ENCODE results near the gene CFDP1. TPM values are rescaled to one million over a fixed set of nuclear protein-coding genes. Genes with fewer than 3 reads are reported as not detected.
A peak's percentile ranks its signal among the peaks of the same experiment; 100 is the strongest.

The CFDP1 gene
- total and polyA plus RNA-seq, 2 of the 13 experiments (the other 11 are each of a cell fraction or from before 2014, with no cell fraction given) = 78.6 to 153 TPM

DNA sequence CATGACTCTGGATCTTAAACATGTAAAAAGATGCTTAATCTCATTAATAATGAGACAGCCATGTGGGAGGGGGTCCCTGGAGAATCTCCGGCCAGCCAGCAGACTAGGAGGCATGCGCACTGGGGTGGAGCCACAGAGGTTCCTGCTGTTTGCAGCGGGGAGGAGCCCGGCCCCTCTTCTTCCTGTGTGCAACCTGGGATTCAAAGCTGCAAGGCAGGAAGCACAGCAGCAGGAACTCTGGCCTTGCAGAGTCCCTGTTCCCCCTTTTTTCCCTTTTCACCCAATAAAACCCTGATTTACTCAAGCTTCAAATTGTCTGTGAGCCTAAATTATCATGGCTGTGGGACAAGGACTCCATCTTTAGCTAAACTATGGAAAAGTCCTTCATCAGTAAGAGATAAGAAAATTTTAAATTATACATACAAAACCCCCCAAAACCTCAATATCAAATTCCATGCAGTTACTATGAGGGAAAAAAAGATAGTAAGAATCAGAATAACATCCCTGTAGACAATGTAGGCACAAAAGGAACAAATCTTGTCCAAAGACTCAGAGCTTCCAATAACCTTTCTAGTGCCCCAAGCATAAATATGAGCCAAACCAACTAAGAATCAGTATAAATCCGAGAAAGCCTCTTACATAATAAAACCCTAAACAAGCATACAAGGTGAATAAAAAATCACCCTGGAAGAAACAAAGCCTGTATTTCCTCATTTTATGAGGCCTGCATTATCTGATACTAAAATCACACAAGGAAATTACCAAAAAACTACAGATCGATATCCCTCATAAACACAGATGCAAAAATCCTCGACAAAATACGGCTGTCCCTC is 12.1 kb downstream of the CFDP1 start (continued):
- TF ChIP-seq NONO (IDR thresholded peaks at IDR 0.05) (no peak), NONO (CRISPR knock-in tag; conservative IDR thresholded peaks at IDR 0.05) (no peak), KLF12 (CRISPR knock-in tag; IDR thresholded peaks at IDR 0.05; ENCODE audit: borderline replicate concordance) (no peak), YEATS2 (CRISPR knock-in tag; IDR thresholded peaks at IDR 0.05; ENCODE audit: borderline replicate concordance) (peak; percentile 48; the same call in 1 of the 2 replicates), KDM3A (CRISPR knock-in tag; IDR thresholded peaks at IDR 0.05; ENCODE audit: low read depth) (0 out of 2 replicates have a peak, but pooled peaks have one; percentile 48), HDAC1 (CRISPR knock-in tag; IDR thresholded peaks at IDR 0.05) (no peak), SMC3 (IDR thresholded peaks at IDR 0.05; ENCODE audit: low read length) (no peak), ZNF331 (CRISPR knock-in tag; IDR thresholded peaks at IDR 0.05) (peak; percentile 49; the same call in 1 of the 2 replicates), KAT2B (IDR thresholded peaks at IDR 0.05; ENCODE audit: borderline replicate concordance, low read depth, low read length) (no peak), ZNF780A (CRISPR knock-in tag; IDR thresholded peaks at IDR 0.05) (no peak), USF2 (IDR thresholded peaks at IDR 0.05; ENCODE audit: low read depth, low read length) (no peak), USF2 (CRISPR knock-in tag; IDR thresholded peaks at IDR 0.05; ENCODE audit: borderline replicate concordance) (no peak), ZNF18 (CRISPR knock-in tag; IDR thresholded peaks at IDR 0.05; ENCODE audit: insufficient replicate concordance) (no peak), ZNF691 (CRISPR knock-in tag; IDR thresholded peaks at IDR 0.05; ENCODE audit: borderline replicate concordance, low read depth) (no peak), KDM5B (CRISPR knock-in tag; IDR thresholded peaks at IDR 0.05; ENCODE audit: borderline replicate concordance) (no peak), ZNF256 (CRISPR knock-in tag; conservative IDR thresholded peaks at IDR 0.05) (no peak), KMT2B (CRISPR knock-in tag; IDR thresholded peaks at IDR 0.05) (peak; percentile 70; the same call in 1 of the 2 replicates), POGZ (CRISPR knock-in tag; IDR thresholded peaks at IDR 0.05) (peak; percentile 46; the same call in 1 of the 2 replicates), CEBPG (CRISPR knock-in tag; IDR thresholded peaks at IDR 0.05) (peak; percentile 40; the same call in 1 of the 2 replicates), ZNF614 (CRISPR knock-in tag; IDR thresholded peaks at IDR 0.05; ENCODE audit: borderline replicate concordance) (peak; percentile 45; the same call in 1 of the 2 replicates), KAT7 (CRISPR knock-in tag; IDR thresholded peaks at IDR 0.05; ENCODE audit: borderline replicate concordance) (peak; percentile 74; the same call in 1 of the 2 replicates), ATAD3A (CRISPR knock-in tag; IDR thresholded peaks at IDR 0.05) (no peak), ATF1 (CRISPR knock-in tag; IDR thresholded peaks at IDR 0.05) (no peak)
- TF ChIP-seq, protein P1, sequence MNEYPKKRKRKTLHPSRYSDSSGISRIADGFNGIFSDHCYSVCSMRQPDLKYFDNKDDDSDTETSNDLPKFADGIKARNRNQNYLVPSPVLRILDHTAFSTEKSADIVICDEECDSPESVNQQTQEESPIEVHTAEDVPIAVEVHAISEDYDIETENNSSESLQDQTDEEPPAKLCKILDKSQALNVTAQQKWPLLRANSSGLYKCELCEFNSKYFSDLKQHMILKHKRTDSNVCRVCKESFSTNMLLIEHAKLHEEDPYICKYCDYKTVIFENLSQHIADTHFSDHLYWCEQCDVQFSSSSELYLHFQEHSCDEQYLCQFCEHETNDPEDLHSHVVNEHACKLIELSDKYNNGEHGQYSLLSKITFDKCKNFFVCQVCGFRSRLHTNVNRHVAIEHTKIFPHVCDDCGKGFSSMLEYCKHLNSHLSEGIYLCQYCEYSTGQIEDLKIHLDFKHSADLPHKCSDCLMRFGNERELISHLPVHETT (CRISPR knock-in tag; conservative IDR thresholded peaks at IDR 0.05) = no peak

Measured in HepG2 (cell line).